Measurements from ENCODE around the gene NRG2. TPM values are rescaled to one million over a fixed set of nuclear protein-coding genes. Genes with fewer than 3 reads are reported as not detected.

NRG2 gene
- total and polyA plus RNA-seq, 12 donors = 1.8 to 16.7 (median 8.4) TPM

GRCh38 chr5:139839918-139840317 lies 203.2 kb downstream of the NRG2 start:
- H3K27me3 ChIP-seq = no peaks in the 10 kb centered on the region
- no peaks in the 10 kb centered on the region for H3K9me3 ChIP-seq (replicated peaks in 1 of 3)
- 79 to 88% (median 87%) methylated on average over 7 to 8 of the region's 8 CpGs for WGBS, 4 donors
- no peaks in the 10 kb centered on the region for H3K4me1 ChIP-seq (replicated peaks in 1 of 2)
- DNase-seq = no peak
- no peaks in the 10 kb centered on the region for H3K36me3 ChIP-seq (replicated peaks in 1 of 2)
- intact Hi-C loops (cut with DNase I) = loop anchor here (5.0 kb wide), 1 partner anchor 53 kb away; no protein-coding TSS in a partner anchor
- H3K27ac ChIP-seq = no peak overlapping the region
- H3K4me3 ChIP-seq = no peak overlapping the region
- no peak for TF ChIP-seq POLR2A (IDR thresholded peaks at IDR 0.05)

GRCh38 chr5:139839232-139839815 lies 203.8 kb downstream of the NRG2 start:
- H3K27ac ChIP-seq = no peak overlapping the region
- H3K36me3 ChIP-seq (replicated peaks in 1 of 2) = no peaks in the 10 kb centered on the region
- DNase-seq = no peak
- intact Hi-C loops (cut with DNase I) = no loop called here
- H3K4me3 ChIP-seq = no peak overlapping the region
- TF ChIP-seq POLR2A (IDR thresholded peaks at IDR 0.05) (no peak), CTCF (IDR thresholded peaks at IDR 0.05) (no peak)
- no peaks in the 10 kb centered on the region for H3K27me3 ChIP-seq
- H3K4me1 ChIP-seq (replicated peaks in 1 of 2) = no peaks in the 10 kb centered on the region
- no peaks in the 10 kb centered on the region for H3K9me3 ChIP-seq (replicated peaks in 1 of 3)
- WGBS, 4 donors = 93 to 95% (median 94%) methylated on average over 14 to 16 of the region's 16 CpGs

- Histone ChIP-seq H3K4me1 (replicated peaks in 1 of 2) (no peaks in the 10 kb centered on the region), H3K9me3 (replicated peaks in 1 of 3) (no peaks in the 10 kb centered on the region), H3K4me3 (no peak overlapping the region), H3K27me3 (no peaks in the 10 kb centered on the region), H3K36me3 (replicated peaks in 1 of 2) (no peaks in the 10 kb centered on the region), H3K27ac (no peak overlapping the region)
- no peak for DNase-seq
- 79 to 91% (median 88%) methylated on average over 7 to 12 of the region's 12 CpGs for WGBS, 4 donors
- intact Hi-C loops (cut with DNase I) = no loop called here
- TF ChIP-seq CTCF (IDR thresholded peaks at IDR 0.05) (no peak), POLR2A (IDR thresholded peaks at IDR 0.05) (no peak)
Observed at GRCh38 chr5:139838381-139839197, 204.5 kb downstream of the NRG2 start.

- Histone ChIP-seq H3K27ac (no peak overlapping the region), H3K27me3 (no peaks in the 10 kb centered on the region), H3K4me1 (replicated peaks in 1 of 2) (no peaks in the 10 kb centered on the region), H3K36me3 (replicated peaks in 1 of 2) (no peaks in the 10 kb centered on the region), H3K9me3 (replicated peaks in 1 of 3) (no peaks in the 10 kb centered on the region), H3K4me3 (no peak overlapping the region)
- WGBS, 4 donors = 85 to 92% (median 89%) methylated on average over 6 to 10 of the region's 10 CpGs
- no peak for TF ChIP-seq POLR2A (IDR thresholded peaks at IDR 0.05)
- TF ChIP-seq CTCF (IDR thresholded peaks at IDR 0.05) = no peak
- no peak for DNase-seq
- intact Hi-C loops (cut with DNase I) = no loop called here
Observed at GRCh38 chr5:139837711-139838380, 205.3 kb downstream of the NRG2 start.

Data from adrenal gland (tissue), 12 donors.